ENCODE measurements around the gene SGCD. TPM values are rescaled to one million over a fixed set of nuclear protein-coding genes. Genes with fewer than 3 reads are reported as not detected.

SGCD gene
- total and polyA plus RNA-seq, 8 donors: 10.4 to 15.8 (median 12.5) TPM

DNA sequence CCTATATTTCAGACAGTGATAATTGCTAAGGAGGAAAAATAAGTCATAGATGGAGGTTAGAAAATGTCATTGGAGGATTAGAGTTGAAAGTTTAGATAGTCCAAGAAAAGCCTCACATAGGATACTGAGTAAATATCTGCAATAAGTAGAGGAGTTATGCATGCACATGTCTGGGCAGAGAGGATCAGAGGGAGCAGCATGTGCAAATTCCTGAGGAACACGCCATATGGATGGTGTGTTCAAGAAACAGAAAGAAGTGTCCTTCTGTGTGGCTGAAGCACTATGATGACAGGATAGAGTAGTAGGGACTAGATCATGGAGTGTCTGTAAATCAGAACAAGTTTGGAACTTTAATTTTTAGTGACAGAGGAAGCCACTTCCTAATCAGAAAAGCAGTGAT lies 52.2 kb downstream of the SGCD start:
- ATAC-seq (no peak), DNase-seq (no peak)
- no peak overlapping the region for H3K4me3 ChIP-seq
- H3K4me1 ChIP-seq: no peaks in the 10 kb centered on the region
- intact Hi-C loops (cut with DNase I): no loop called here
- no peak overlapping the region for H3K27ac ChIP-seq
- no peaks in the 10 kb centered on the region for H3K9me3 ChIP-seq
- H3K27me3 ChIP-seq: no peaks in the 10 kb centered on the region
- TF ChIP-seq, protein P1, sequence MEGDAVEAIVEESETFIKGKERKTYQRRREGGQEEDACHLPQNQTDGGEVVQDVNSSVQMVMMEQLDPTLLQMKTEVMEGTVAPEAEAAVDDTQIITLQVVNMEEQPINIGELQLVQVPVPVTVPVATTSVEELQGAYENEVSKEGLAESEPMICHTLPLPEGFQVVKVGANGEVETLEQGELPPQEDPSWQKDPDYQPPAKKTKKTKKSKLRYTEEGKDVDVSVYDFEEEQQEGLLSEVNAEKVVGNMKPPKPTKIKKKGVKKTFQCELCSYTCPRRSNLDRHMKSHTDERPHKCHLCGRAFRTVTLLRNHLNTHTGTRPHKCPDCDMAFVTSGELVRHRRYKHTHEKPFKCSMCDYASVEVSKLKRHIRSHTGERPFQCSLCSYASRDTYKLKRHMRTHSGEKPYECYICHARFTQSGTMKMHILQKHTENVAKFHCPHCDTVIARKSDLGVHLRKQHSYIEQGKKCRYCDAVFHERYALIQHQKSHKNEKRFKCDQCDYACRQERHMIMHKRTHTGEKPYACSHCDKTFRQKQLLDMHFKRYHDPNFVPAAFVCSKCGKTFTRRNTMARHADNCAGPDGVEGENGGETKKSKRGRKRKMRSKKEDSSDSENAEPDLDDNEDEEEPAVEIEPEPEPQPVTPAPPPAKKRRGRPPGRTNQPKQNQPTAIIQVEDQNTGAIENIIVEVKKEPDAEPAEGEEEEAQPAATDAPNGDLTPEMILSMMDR (IDR thresholded peaks at IDR 0.05): no peak
- H3K36me3 ChIP-seq: no peaks in the 10 kb centered on the region

DNA sequence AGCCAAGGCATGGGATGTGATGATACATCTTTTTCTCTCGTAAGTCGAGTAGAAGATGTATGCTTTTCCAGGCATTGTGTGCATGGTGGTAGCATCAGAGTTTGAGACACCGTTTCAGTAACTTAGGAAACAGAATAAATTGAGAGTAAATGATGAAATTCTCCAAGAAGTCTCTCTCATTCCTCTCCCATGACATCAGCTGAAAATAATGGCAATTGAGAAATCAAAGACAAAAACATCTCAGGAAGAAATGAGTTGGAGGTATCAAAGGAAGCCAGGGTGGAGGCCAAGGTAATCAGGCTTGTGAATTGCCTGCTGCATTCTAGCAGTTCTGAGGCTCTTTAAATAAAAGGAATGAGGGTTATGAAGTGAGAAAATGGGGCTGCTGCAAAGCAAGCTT lies 53.9 kb downstream of the SGCD start:
- Histone ChIP-seq H3K9me3 (no peaks in the 10 kb centered on the region), H3K27me3 (no peaks in the 10 kb centered on the region), H3K27ac (no peak overlapping the region), H3K4me1 (no peaks in the 10 kb centered on the region), H3K4me3 (no peak overlapping the region), H3K36me3 (no peaks in the 10 kb centered on the region)
- TF ChIP-seq, protein P1 (IDR thresholded peaks at IDR 0.05): no peak
- intact Hi-C loops (cut with DNase I): no loop called here
- ATAC-seq (no peak), DNase-seq (peak in 2 of 4 donors; percentile 35 to 53)

DNA sequence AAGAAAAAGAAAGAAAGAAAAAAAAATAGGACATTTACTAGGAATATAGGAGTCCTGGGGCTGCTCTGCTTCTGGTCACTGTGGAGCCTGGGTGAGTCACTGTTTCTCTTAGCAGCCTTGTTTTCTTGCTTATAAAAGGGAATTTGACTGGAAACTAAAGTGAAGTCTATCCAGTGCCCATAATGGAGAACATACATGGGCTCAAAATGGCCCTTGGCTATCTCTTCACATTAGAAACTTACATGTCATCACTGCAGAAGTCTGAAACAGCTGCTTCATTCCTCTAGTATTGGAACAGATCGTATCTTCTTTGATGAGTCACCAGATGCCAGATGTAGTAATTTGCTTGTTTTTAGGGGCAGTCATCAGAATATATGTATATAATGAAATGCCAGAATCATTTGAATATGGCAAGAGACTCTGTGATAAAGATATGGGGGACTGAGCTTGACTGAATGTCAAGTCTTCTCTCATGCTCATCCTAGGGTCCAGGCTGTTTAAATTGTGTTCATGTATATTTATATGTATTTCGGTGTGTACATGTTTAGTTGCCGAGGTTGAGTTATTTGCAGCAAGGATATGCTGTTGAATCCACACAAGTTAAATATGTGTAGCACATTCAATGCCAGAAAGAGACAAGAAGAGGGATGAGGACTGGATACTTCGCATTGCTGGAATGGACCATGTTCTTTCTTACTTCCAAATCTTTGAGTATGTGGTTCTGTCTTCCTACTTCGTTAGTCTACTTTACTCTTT lies 56.7 kb downstream of the SGCD start:
- intact Hi-C loops (cut with DNase I): no loop called here
- TF ChIP-seq, protein P1 (IDR thresholded peaks at IDR 0.05): no peak
- no peak for DNase-seq
- Histone ChIP-seq H3K27ac (no peak overlapping the region), H3K4me1 (no peaks in the 10 kb centered on the region), H3K9me3 (no peaks in the 10 kb centered on the region), H3K27me3 (no peaks in the 10 kb centered on the region), H3K4me3 (no peak overlapping the region), H3K36me3 (no peaks in the 10 kb centered on the region)
- ATAC-seq: no peak

DNA sequence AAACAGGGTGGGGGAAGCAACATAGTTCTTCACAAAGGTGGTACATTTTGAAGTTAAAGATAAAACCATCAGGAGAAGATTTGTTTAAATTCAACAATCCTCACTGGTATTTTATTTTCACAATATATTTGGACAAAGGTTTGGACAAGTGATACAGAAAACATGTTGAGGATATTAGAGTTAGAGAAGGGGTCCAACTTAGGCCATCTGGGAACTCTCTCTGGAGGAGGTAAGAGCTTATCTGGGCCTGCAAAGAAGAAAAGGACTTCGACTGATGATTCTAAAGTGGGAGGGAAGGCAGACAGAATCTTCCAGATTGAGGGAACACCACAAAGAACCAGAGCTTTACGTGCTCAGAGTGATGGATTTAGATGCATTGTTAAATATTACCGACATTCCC lies 58.5 kb downstream of the SGCD start:
- H3K36me3 ChIP-seq: no peaks in the 10 kb centered on the region
- no peak for DNase-seq
- no peaks in the 10 kb centered on the region for H3K9me3 ChIP-seq
- ATAC-seq: no peak
- no peak overlapping the region for H3K4me3 ChIP-seq
- H3K4me1 ChIP-seq: no peaks in the 10 kb centered on the region
- intact Hi-C loops (cut with DNase I): no loop called here
- H3K27me3 ChIP-seq: no peaks in the 10 kb centered on the region
- H3K27ac ChIP-seq: no peak overlapping the region
- TF ChIP-seq, protein P1 (IDR thresholded peaks at IDR 0.05): no peak

DNA sequence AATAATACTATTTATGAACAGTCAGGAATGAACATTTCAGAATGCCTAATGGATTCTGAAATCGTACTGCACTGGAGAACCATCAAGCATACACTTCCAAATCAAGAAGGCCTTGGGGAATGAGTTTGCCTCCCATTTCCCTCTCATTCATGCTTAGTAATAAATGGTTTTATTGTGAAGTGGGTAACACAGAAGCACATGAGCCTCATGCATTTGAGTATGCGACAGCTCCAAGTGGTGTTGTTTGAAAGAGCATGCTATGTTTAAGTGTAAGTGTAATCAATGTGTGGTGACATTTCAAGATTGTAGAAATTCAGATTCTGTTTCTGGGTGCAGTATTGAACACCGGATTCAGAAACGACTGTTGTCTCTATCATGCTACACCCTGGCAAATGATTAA lies 60.0 kb downstream of the SGCD start:
- DNase-seq: no peak
- TF ChIP-seq, protein P1 (IDR thresholded peaks at IDR 0.05): no peak
- Histone ChIP-seq H3K4me3 (no peak overlapping the region), H3K27ac (no peak overlapping the region), H3K36me3 (no peaks in the 10 kb centered on the region), H3K27me3 (no peaks in the 10 kb centered on the region), H3K9me3 (no peaks in the 10 kb centered on the region), H3K4me1 (no peaks in the 10 kb centered on the region)
- ATAC-seq: no peak
- intact Hi-C loops (cut with DNase I): no loop called here
